Measurements from ENCODE around the gene OR7A5.

OR7A5 gene

GRCh38 chr19:14835011-14835410 lies at the start of gene OR7A5, which contains the start of gene OR7C1:
Gene OR7A5, minus strand, starts transcription at chr19:14835185. Its CDS starts 6,944 bp downstream, at chr19:14828241.
Gene OR7C1, minus strand, starts transcription at chr19:14835185. Its CDS starts 35,049 bp downstream, at chr19:14800136.
- Histone ChIP-seq H3K9ac (ENCODE audit: low read depth, low read length) (no peak within 1 kb of the TSS), H3K36me3 (ENCODE audit: control insufficient read depth, insufficient read depth, low read length) (no peaks in the 10 kb centered on the region), H3K9me3 (ENCODE audit: control insufficient read depth, insufficient read depth, low read length) (peaks cover 64% of the 10 kb centered on the region), H3K4me1 (ENCODE audit: control insufficient read depth, insufficient read depth, low read length) (0 out of 2 replicates have a peak, but pooled peaks cover 3% of the 10 kb centered on the region), H3K27me3 (ENCODE audit: control insufficient read depth, insufficient read depth, low read length) (no peaks in the 10 kb centered on the region), H3K4me3 (ENCODE audit: low read depth, low read length) (no peak within 1 kb of the TSS), H3K27ac (ENCODE audit: low read depth, low read length) (no peak within 1 kb of the TSS)

GRCh38 chr19:14871619-14872230 lies 36.7 kb upstream of the OR7A5 start:
- Histone ChIP-seq H3K9ac (ENCODE audit: low read depth, low read length) (no peak overlapping the region), H3K27ac (ENCODE audit: low read depth, low read length) (no peak overlapping the region), H3K4me1 (ENCODE audit: control insufficient read depth, insufficient read depth, low read length) (no peaks in the 10 kb centered on the region), H3K36me3 (ENCODE audit: control insufficient read depth, insufficient read depth, low read length) (no peaks in the 10 kb centered on the region), H3K27me3 (ENCODE audit: control insufficient read depth, insufficient read depth, low read length) (no peaks in the 10 kb centered on the region), H3K9me3 (ENCODE audit: control insufficient read depth, insufficient read depth, low read length) (peaks cover 51% of the 10 kb centered on the region), H3K4me3 (ENCODE audit: low read depth, low read length) (no peak overlapping the region)

- Histone ChIP-seq H3K9ac (ENCODE audit: low read depth, low read length) (no peak overlapping the region), H3K36me3 (ENCODE audit: control insufficient read depth, insufficient read depth, low read length) (no peaks in the 10 kb centered on the region), H3K27ac (ENCODE audit: low read depth, low read length) (no peak overlapping the region), H3K27me3 (ENCODE audit: control insufficient read depth, insufficient read depth, low read length) (no peaks in the 10 kb centered on the region), H3K4me3 (ENCODE audit: low read depth, low read length) (no peak overlapping the region), H3K4me1 (ENCODE audit: control insufficient read depth, insufficient read depth, low read length) (no peaks in the 10 kb centered on the region), H3K9me3 (ENCODE audit: control insufficient read depth, insufficient read depth, low read length) (peaks cover 68% of the 10 kb centered on the region)
Observed at GRCh38 chr19:14868497-14868896, 33.5 kb upstream of the OR7A5 start.

- Histone ChIP-seq H3K36me3 (ENCODE audit: control insufficient read depth, insufficient read depth, low read length) (no peaks in the 10 kb centered on the region), H3K27ac (ENCODE audit: low read depth, low read length) (no peak within 1 kb of the TSS), H3K9me3 (ENCODE audit: control insufficient read depth, insufficient read depth, low read length) (peaks cover 76% of the 10 kb centered on the region), H3K27me3 (ENCODE audit: control insufficient read depth, insufficient read depth, low read length) (no peaks in the 10 kb centered on the region), H3K9ac (ENCODE audit: low read depth, low read length) (no peak within 1 kb of the TSS), H3K4me3 (ENCODE audit: low read depth, low read length) (no peak within 1 kb of the TSS), H3K4me1 (ENCODE audit: control insufficient read depth, insufficient read depth, low read length) (no peaks in the 10 kb centered on the region)
Observed at GRCh38 chr19:14848822-14849221, 13.8 kb upstream of the OR7A5 start, which contains the start of gene OR7A10. Gene OR7A10, minus strand, starts transcription at chr19:14848922. Its CDS starts 7,045 bp downstream, at chr19:14841877.

- H3K4me1 ChIP-seq (ENCODE audit: control insufficient read depth, insufficient read depth, low read length): no peaks in the 10 kb centered on the region
- no peak overlapping the region for H3K4me3 ChIP-seq (ENCODE audit: low read depth, low read length)
- no peak overlapping the region for H3K9ac ChIP-seq (ENCODE audit: low read depth, low read length)
- H3K27ac ChIP-seq (ENCODE audit: low read depth, low read length): no peak overlapping the region
- peaks cover 75% of the 10 kb centered on the region for H3K9me3 ChIP-seq (ENCODE audit: control insufficient read depth, insufficient read depth, low read length)
- H3K36me3 ChIP-seq (ENCODE audit: control insufficient read depth, insufficient read depth, low read length): no peaks in the 10 kb centered on the region
- no peaks in the 10 kb centered on the region for H3K27me3 ChIP-seq (ENCODE audit: control insufficient read depth, insufficient read depth, low read length)
Observed at GRCh38 chr19:14843578-14843977, 8.6 kb upstream of the OR7A5 start.

GRCh38 chr19:14843169-14843568 lies 8.2 kb upstream of the OR7A5 start:
- Histone ChIP-seq H3K4me1 (ENCODE audit: control insufficient read depth, insufficient read depth, low read length) (no peaks in the 10 kb centered on the region), H3K9ac (ENCODE audit: low read depth, low read length) (no peak overlapping the region), H3K27ac (ENCODE audit: low read depth, low read length) (no peak overlapping the region), H3K9me3 (ENCODE audit: control insufficient read depth, insufficient read depth, low read length) (peaks cover 72% of the 10 kb centered on the region), H3K36me3 (ENCODE audit: control insufficient read depth, insufficient read depth, low read length) (no peaks in the 10 kb centered on the region), H3K4me3 (ENCODE audit: low read depth, low read length) (no peak overlapping the region), H3K27me3 (ENCODE audit: control insufficient read depth, insufficient read depth, low read length) (no peaks in the 10 kb centered on the region)

- Histone ChIP-seq H3K27me3 (ENCODE audit: control insufficient read depth, insufficient read depth, low read length) (no peaks in the 10 kb centered on the region), H3K9me3 (ENCODE audit: control insufficient read depth, insufficient read depth, low read length) (peaks cover 73% of the 10 kb centered on the region)
Observed at GRCh38 chr19:14840206-14840605, 5.2 kb upstream of the OR7A5 start.

GRCh38 chr19:14837391-14837790 lies 2.4 kb upstream of the OR7A5 start:
- Histone ChIP-seq H3K4me3 (ENCODE audit: low read depth, low read length) (no peak overlapping the region), H3K9me3 (ENCODE audit: control insufficient read depth, insufficient read depth, low read length) (peaks cover 72% of the 10 kb centered on the region), H3K36me3 (ENCODE audit: control insufficient read depth, insufficient read depth, low read length) (no peaks in the 10 kb centered on the region), H3K9ac (ENCODE audit: low read depth, low read length) (no peak overlapping the region), H3K4me1 (ENCODE audit: control insufficient read depth, insufficient read depth, low read length) (0 out of 2 replicates have a peak, but pooled peaks cover 3% of the 10 kb centered on the region), H3K27ac (ENCODE audit: low read depth, low read length) (no peak overlapping the region), H3K27me3 (ENCODE audit: control insufficient read depth, insufficient read depth, low read length) (no peaks in the 10 kb centered on the region)

More at GRCh38 chr19:14840206-14840605, 5.2 kb upstream of the OR7A5 start:
- Histone ChIP-seq H3K4me3 (ENCODE audit: low read depth, low read length) (no peak overlapping the region), H3K36me3 (ENCODE audit: control insufficient read depth, insufficient read depth, low read length) (no peaks in the 10 kb centered on the region), H3K4me1 (ENCODE audit: control insufficient read depth, insufficient read depth, low read length) (no peaks in the 10 kb centered on the region), H3K27ac (ENCODE audit: low read depth, low read length) (no peak overlapping the region), H3K9ac (ENCODE audit: low read depth, low read length) (no peak overlapping the region)

- H3K9ac ChIP-seq (ENCODE audit: low read depth, low read length): no peak overlapping the region
- H3K27me3 ChIP-seq (ENCODE audit: control insufficient read depth, insufficient read depth, low read length): no peaks in the 10 kb centered on the region
- no peak overlapping the region for H3K4me3 ChIP-seq (ENCODE audit: low read depth, low read length)
- H3K36me3 ChIP-seq (ENCODE audit: control insufficient read depth, insufficient read depth, low read length): no peaks in the 10 kb centered on the region
- H3K27ac ChIP-seq (ENCODE audit: low read depth, low read length): no peak overlapping the region
- 0 out of 2 replicates have a peak, but pooled peaks cover 3% of the 10 kb centered on the region for H3K4me1 ChIP-seq (ENCODE audit: control insufficient read depth, insufficient read depth, low read length)
- peaks cover 52% of the 10 kb centered on the region for H3K9me3 ChIP-seq (ENCODE audit: control insufficient read depth, insufficient read depth, low read length)
Observed at GRCh38 chr19:14830702-14831101, 4.3 kb downstream of the OR7A5 start.

GRCh38 chr19:14826006-14826405 lies 9.0 kb downstream of the OR7A5 start:
- H3K9ac ChIP-seq (ENCODE audit: low read depth, low read length): no peak overlapping the region
- H3K27ac ChIP-seq (ENCODE audit: low read depth, low read length): no peak overlapping the region
- H3K36me3 ChIP-seq (ENCODE audit: control insufficient read depth, insufficient read depth, low read length): no peaks in the 10 kb centered on the region
- H3K9me3 ChIP-seq (ENCODE audit: control insufficient read depth, insufficient read depth, low read length): peaks cover 54% of the 10 kb centered on the region
- no peaks in the 10 kb centered on the region for H3K4me1 ChIP-seq (ENCODE audit: control insufficient read depth, insufficient read depth, low read length)
- no peaks in the 10 kb centered on the region for H3K27me3 ChIP-seq (ENCODE audit: control insufficient read depth, insufficient read depth, low read length)
- no peak overlapping the region for H3K4me3 ChIP-seq (ENCODE audit: low read depth, low read length)

- Histone ChIP-seq H3K9me3 (ENCODE audit: control insufficient read depth, insufficient read depth, low read length) (peaks cover 45% of the 10 kb centered on the region), H3K36me3 (ENCODE audit: control insufficient read depth, insufficient read depth, low read length) (no peaks in the 10 kb centered on the region), H3K27ac (ENCODE audit: low read depth, low read length) (no peak overlapping the region), H3K27me3 (ENCODE audit: control insufficient read depth, insufficient read depth, low read length) (no peaks in the 10 kb centered on the region), H3K4me1 (ENCODE audit: control insufficient read depth, insufficient read depth, low read length) (no peaks in the 10 kb centered on the region), H3K4me3 (ENCODE audit: low read depth, low read length) (no peak overlapping the region), H3K9ac (ENCODE audit: low read depth, low read length) (no peak overlapping the region)
Observed at GRCh38 chr19:14821937-14822336, 13.0 kb downstream of the OR7A5 start.

All from HUES48 (cell line).